RWPE1 (cell line): ENCODE data around the gene DNAJC17.
A peak's percentile ranks its signal among the peaks of the same experiment; 100 is the strongest.

ENCODE experiments used
- CTCF ChIA-PET: fragments of 350-600 bp; sonication (Branson Sonifier 250); formaldehyde crosslinking; extraction: SDS; loops from one replicate; lab custom pipeline; 2021; lab: Yijun Ruan, JAX
- POLR2A ChIA-PET: fragments of 400-600 bp; formaldehyde crosslinking; extraction: SDS; loops from one replicate; lab custom pipeline; 2020; ENCODE audit warnings: antibody characterized with exemption; ENCODE audit not compliant: low non-redundant PET; lab: Yijun Ruan, JAX
- DNase-seq: peaks from one replicate; pipeline ENCODE4 v3.0.0; 2012; ENCODE audit warnings: low spot score
- H3K27ac ChIP-seq: fragments of 450-650 bp; 2 replicates; pipeline ENCODE4 v1.5.1; 2017
- TF ChIP-seq, protein P1 (sequence below): fragments of 450-650 bp; conservative IDR thresholded peaks from 2 replicates; pipeline ENCODE4 v1.5.1; 2017; ENCODE audit warnings: low read depth, mild to moderate bottlenecking

DNAJC17 gene

DNA sequence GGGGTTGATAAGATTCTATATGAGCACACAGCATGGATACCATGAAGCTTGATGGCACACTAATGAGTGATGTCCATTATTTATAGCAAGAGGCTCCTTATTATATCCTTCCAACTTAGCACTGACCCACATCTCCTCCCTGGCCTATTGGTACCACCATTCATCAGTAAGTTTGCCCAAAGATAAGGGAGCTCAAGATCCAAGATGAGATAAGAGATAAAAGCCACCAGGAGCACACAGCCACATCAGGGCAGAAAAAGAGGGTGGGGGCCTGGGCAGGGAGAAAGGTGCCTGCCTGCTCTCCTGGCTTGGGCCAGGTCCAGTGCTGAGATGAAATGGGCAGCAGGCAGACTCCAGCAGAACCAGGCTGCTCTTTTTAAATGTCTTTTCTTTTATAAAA, 25.6 kb upstream of the DNAJC17 start:
- peak overlapping the region; percentile 24; the same call in 1 of the 2 replicates for H3K27ac ChIP-seq
- CTCF ChIA-PET: interaction anchor here (0.5 to 1.2 kb wide), 4 partner anchors 10 to 1059 kb away, joined by 3 to 8 read pairs (median 4); no protein-coding TSS in a partner anchor
- DNase-seq: no peak
- POLR2A ChIA-PET: no interaction called here
- TF ChIP-seq, protein P1, sequence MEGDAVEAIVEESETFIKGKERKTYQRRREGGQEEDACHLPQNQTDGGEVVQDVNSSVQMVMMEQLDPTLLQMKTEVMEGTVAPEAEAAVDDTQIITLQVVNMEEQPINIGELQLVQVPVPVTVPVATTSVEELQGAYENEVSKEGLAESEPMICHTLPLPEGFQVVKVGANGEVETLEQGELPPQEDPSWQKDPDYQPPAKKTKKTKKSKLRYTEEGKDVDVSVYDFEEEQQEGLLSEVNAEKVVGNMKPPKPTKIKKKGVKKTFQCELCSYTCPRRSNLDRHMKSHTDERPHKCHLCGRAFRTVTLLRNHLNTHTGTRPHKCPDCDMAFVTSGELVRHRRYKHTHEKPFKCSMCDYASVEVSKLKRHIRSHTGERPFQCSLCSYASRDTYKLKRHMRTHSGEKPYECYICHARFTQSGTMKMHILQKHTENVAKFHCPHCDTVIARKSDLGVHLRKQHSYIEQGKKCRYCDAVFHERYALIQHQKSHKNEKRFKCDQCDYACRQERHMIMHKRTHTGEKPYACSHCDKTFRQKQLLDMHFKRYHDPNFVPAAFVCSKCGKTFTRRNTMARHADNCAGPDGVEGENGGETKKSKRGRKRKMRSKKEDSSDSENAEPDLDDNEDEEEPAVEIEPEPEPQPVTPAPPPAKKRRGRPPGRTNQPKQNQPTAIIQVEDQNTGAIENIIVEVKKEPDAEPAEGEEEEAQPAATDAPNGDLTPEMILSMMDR: no peak

DNA sequence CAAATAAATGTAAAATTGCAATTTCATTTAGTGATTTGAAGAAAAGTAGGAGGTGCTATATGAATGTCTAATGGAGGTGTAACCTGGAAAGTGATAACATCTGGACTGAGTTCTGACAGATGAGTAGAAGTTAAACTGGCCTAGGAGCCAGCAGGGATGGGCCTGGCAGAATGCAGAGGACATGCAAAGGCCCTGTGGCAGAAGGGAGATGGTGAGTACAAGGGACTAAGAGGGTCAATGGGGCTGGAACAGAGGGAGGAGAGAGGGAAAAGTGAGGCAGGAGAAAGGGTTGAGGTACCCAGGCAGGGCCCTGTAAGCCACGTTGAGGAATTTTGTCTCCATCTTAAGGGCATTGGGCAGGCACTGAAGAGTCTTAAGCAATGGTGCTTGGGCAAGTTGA, 24.6 kb upstream of the DNAJC17 start:
- CTCF ChIA-PET: interaction anchor here (1.2 kb wide), 1 partner anchor 85 kb away, joined by 8 read pairs; no protein-coding TSS in a partner anchor
- DNase-seq: no peak
- H3K27ac ChIP-seq: no peak overlapping the region
- POLR2A ChIA-PET: no interaction called here
- TF ChIP-seq, protein P1: no peak

DNA sequence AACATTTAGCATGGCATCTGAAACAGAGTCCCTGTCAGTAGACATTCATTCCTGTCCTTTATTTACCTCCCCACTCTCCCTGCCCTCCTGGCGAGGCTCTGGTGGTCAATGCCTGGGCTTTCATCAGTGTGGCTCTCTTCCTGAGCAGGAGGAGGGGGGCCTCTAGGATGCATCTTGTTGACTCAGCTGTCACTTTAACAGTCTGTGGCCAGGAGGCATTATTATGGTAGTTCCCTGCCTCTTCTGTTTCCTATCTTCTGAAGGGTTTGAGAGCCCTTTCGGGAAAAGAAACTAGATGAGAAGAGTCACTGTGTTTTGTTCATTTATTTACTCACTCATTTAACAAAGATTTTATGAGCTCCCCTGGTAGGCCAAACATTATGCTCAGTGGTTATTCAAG, 23.6 kb upstream of the DNAJC17 start:
- CTCF ChIA-PET: no interaction called here
- no peak for DNase-seq
- no peak overlapping the region for H3K27ac ChIP-seq
- TF ChIP-seq, protein P1: no peak
- POLR2A ChIA-PET: no interaction called here

DNA sequence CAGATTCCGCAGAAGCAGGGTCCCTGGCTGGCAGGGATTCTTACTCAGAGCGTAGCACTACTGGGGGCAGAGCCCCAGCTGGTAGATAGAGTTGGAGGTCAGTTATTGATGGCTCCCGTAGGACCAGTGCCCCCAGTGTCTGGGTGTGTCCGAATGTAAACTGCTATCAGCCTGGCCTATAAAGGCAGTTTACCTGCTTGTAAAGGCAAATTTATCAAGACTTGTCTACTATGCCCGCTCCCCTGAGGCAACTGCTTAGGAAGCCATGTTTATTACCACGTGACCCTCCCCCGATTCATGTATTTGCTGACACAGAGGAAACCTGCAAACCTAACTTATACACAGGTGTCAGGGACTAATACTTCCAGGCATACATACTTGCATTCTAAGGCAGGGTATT, 21.8 kb upstream of the DNAJC17 start:
- H3K27ac ChIP-seq: no peak overlapping the region
- no peak for DNase-seq
- TF ChIP-seq, protein P1: no peak
- POLR2A ChIA-PET: no interaction called here
- CTCF ChIA-PET: interaction anchor here (1.6 kb wide), 1 partner anchor 65 kb away, joined by 6 read pairs; the partner anchor contains the start of gene VPS18

DNA sequence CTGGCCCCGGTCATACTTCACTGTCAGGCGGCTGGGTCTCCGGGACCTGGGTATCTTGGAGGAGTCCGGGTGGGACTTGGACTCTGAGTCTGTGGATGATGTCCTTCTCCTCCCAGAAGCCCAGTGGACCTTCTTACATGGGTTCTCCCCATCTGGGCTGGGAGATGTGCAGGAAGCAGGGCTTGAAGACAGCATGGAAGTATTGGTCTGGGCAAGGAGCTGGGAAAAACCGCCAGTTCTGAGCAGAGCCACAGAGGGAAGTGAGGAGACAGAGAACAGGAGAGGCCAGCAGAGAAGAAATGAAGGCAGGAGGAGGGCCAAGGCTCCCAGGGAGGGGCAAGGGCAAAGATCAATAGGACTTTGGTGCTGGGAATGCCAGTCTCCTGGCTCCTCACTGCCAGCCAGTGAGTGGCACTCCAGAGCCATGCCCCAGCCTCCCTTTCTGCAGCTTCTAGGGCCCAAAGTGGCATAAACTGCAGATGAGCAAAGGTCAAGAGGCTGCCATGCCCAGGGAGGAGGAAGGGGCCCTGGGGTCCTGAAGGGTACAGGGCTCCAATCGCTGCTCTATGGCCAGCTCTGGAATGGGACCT, 21.3 kb upstream of the DNAJC17 start, which contains the start of gene PPP1R14D:
TSS of gene PPP1R14D (minus strand) at position 262 of the 590 bp plus-strand sequence. CDS start at position 195, 67 bp downstream.
- no peak within 1 kb of the TSS for H3K27ac ChIP-seq
- TF ChIP-seq, protein P1: no peak
- DNase-seq: no peak
- POLR2A ChIA-PET: interaction anchor here (1.2 kb wide), 1 partner anchor 14 kb away, joined by 4 read pairs; no protein-coding TSS in a partner anchor
- CTCF ChIA-PET: interaction anchor here (0.6 to 1.6 kb wide), 2 partner anchors 16 to 66 kb away, joined by 3 to 6 read pairs; partner anchors contain the start of gene VPS18

DNA sequence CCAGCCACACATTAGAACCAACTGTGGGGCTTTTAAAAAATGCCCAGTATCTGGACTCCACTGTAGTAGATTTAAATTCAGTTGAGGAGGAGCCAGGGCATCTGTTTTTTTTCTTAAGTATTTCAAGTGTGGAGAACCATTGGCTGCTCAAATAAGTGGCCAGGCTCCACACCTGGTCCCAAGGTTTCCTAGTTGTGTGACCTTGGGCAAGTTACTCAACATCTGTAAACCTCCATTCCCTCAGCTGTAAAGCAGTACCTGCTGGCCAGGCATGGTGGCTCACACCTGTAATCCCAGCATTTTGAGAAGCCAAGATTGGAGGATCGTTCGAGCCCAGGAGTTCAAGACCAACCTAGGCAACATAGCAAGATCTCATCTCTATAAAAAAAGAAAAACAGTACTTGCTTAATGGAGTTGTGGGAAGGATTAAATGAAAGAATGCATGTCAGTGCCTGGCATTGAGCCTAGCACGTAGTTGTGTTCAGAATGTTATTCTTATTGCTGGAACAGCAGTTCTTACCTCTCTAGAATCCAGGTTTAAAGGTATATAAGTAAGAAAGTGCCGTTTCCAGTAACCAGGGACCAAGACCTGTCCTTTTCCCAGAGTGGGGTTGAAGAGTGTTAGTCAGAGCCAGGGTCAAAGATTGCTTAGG, 19.3 kb upstream of the DNAJC17 start:
- POLR2A ChIA-PET: no interaction called here
- H3K27ac ChIP-seq: no peak overlapping the region
- TF ChIP-seq, protein P1: no peak
- no peak for DNase-seq
- CTCF ChIA-PET: interaction anchor here (0.7 kb wide), 1 partner anchor 33 kb away, joined by 6 read pairs; no protein-coding TSS in a partner anchor
